ENCODE data around the gene PAQR7.

DNA sequence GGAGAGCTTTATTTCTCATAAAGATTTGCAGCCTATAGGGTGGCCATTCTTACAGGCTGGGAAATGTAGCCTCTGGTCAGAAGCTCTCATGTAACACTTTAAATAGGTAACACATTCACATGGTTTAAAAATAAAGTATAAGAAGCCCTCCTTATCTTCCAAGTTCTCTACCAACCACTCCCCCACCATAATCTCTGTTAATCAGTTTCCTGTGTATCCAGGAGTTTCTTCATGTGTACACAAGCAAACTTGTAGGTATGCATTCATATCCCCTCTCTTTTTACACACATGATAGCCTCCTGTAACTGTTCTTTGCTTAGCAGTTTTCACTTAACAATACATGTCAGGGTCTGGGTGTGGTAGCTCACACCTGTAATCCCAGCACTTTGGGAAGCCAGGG lies 35.7 kb upstream of the PAQR7 start:
- no peak for TF ChIP-seq CTCF (IDR thresholded peaks at IDR 0.05; ENCODE audit: poor library complexity, severe bottlenecking)
- TF ChIP-seq EZH2 (IDR thresholded peaks at IDR 0.05; ENCODE audit: borderline replicate concordance, insufficient read depth, low read length, poor library complexity, severe bottlenecking) = no peak
